GM21390 (cell line): ENCODE data around the gene SENP1.

Source experiments
- ATAC-seq: cut with Tn5 transposase; IDR thresholded peaks from one replicate; pipeline ENCODE4 v1.9.1; 2021; ENCODE audit not compliant: unreplicated experiment

SENP1 gene

GRCh38 chr12:48001505-48002413, 104.1 kb downstream of the SENP1 start:
- no peak for ATAC-seq

- no peak for ATAC-seq
Measured at GRCh38 chr12:48000878-48001504, 104.9 kb downstream of the SENP1 start.

GRCh38 chr12:47999816-48000215, 106.1 kb downstream of the SENP1 start:
- no peak for ATAC-seq

DNA sequence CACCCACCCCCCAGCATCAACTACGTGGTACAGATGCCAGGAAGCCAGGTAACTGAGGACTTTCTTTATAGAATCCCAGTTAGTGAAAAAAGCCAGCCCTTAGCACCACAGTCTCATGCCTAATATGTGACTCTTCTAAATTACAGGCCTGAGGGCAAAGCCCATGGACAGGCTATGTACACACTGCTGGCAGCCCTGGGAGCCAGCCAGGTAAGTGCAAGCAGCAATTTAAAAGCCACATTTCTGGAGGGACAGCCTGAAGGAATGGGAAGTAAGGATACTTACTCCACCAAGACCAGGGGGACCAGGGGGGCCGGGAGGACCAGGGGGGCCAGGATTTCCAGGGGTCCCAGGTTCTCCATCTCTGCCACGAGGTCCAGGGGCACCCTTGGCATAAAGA, 108.6 kb downstream of the SENP1 start:
- ATAC-seq, result no peak

- ATAC-seq, result no peak
Measured at GRCh38 chr12:47995981-47996401, 109.9 kb downstream of the SENP1 start.

GRCh38 chr12:47993491-47993890, 112.4 kb downstream of the SENP1 start:
- ATAC-seq, result no peak
